22Rv1 (cell line): ENCODE data around the gene CRB1.

Experiments used
- ZFX ChIP-seq: fragments of 450-650 bp; IDR thresholded peaks from 2 replicates; pipeline ENCODE4 v1.6.1; 2017; ENCODE audit warnings: antibody characterized with exemption, borderline replicate concordance
- TF ChIP-seq, protein P1 (sequence below): fragments of 450-650 bp; IDR thresholded peaks from 2 replicates; pipeline ENCODE4 v1.5.1; 2017; ENCODE audit warnings: mild to moderate bottlenecking

DNA sequence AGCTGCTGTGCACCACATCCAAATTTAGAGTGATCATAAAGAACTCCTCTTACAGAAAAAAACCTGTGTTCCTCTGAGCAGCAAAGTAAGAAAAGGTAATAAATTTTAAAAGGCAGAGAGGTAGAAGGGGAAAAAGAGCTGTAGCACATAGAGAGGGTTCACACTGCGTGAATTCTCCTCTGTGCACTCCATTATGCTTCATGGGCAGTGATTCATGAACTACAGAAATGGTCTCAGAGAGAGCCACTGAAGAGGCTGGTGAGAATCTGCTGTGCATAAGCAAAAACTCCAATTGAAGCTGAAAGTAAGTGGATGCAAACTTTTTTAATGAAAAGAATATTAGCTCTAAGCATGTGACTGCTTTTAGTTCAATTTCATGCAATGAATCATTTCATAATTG lies 65.0 kb downstream of the CRB1 start:
- TF ChIP-seq, protein P1, sequence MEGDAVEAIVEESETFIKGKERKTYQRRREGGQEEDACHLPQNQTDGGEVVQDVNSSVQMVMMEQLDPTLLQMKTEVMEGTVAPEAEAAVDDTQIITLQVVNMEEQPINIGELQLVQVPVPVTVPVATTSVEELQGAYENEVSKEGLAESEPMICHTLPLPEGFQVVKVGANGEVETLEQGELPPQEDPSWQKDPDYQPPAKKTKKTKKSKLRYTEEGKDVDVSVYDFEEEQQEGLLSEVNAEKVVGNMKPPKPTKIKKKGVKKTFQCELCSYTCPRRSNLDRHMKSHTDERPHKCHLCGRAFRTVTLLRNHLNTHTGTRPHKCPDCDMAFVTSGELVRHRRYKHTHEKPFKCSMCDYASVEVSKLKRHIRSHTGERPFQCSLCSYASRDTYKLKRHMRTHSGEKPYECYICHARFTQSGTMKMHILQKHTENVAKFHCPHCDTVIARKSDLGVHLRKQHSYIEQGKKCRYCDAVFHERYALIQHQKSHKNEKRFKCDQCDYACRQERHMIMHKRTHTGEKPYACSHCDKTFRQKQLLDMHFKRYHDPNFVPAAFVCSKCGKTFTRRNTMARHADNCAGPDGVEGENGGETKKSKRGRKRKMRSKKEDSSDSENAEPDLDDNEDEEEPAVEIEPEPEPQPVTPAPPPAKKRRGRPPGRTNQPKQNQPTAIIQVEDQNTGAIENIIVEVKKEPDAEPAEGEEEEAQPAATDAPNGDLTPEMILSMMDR: no peak
- TF ChIP-seq ZFX: no peak
